Measurements from ENCODE around the gene MPPED2. TPM values are rescaled to one million over a fixed set of nuclear protein-coding genes. Genes with fewer than 3 reads are reported as not detected.

MPPED2 gene
- total RNA-seq, 1 experiment from 2014 or later, result 4.7 TPM

DNA sequence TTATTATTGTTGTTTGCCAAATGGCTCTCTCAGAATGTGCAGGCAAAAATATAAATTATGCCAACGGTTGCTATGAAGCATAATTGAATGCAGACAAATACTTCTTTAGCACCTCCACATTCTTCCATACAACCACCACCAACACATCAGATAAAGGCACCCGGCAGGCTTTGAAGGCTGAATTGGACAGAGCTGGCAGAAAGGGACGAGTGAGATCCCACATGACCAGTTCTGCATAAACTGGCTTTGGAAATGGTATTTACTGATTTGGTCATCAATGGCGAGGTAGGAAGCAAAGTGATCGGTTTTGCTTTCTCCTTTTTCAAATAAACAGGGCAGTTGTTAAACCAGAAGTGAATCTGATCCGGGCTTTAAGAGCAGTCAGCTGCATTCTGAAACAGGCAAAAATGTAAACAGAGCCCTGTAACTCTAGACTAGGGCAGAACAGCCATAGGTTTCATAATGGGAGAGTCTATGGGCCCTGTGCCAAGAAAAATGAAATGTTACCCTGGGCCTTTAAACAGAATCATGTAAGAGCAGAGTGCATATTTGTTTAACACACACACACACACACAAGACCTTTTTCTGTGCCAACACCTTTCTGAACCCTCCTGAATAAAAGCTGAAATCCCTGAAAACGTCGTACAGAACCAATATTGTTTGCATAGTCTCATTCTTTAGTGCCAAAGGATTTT lies 97.7 kb downstream of the MPPED2 start:
- TF ChIP-seq, protein P1, sequence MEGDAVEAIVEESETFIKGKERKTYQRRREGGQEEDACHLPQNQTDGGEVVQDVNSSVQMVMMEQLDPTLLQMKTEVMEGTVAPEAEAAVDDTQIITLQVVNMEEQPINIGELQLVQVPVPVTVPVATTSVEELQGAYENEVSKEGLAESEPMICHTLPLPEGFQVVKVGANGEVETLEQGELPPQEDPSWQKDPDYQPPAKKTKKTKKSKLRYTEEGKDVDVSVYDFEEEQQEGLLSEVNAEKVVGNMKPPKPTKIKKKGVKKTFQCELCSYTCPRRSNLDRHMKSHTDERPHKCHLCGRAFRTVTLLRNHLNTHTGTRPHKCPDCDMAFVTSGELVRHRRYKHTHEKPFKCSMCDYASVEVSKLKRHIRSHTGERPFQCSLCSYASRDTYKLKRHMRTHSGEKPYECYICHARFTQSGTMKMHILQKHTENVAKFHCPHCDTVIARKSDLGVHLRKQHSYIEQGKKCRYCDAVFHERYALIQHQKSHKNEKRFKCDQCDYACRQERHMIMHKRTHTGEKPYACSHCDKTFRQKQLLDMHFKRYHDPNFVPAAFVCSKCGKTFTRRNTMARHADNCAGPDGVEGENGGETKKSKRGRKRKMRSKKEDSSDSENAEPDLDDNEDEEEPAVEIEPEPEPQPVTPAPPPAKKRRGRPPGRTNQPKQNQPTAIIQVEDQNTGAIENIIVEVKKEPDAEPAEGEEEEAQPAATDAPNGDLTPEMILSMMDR (conservative IDR thresholded peaks at IDR 0.05), result no peak
- Histone ChIP-seq H4K8ac (replicated peaks; ENCODE audit: insufficient read length, low read depth, low read length) (no peak overlapping the region), H4K91ac (ENCODE audit: insufficient read length, low read depth, low read length) (no peak overlapping the region), H3K9me3 (ENCODE audit: control insufficient read depth, low read depth, low read length) (no peaks in the 10 kb centered on the region), H3K79me2 (ENCODE audit: insufficient read depth, low read length) (no peaks in the 10 kb centered on the region), H3K4me1 (ENCODE audit: insufficient read depth, low read length) (peaks cover 3% of the 10 kb centered on the region), H3K23me2 (ENCODE audit: insufficient read length, low read depth, low read length, poor library complexity, severe bottlenecking) (no peaks in the 10 kb centered on the region), H2BK20ac (ENCODE audit: low read depth, low read length, poor library complexity, severe bottlenecking) (no peak overlapping the region), H2AFZ (ENCODE audit: low read length) (no peak overlapping the region), H4K20me1 (ENCODE audit: control insufficient read depth, insufficient read depth, insufficient read length) (no peaks in the 10 kb centered on the region), H3K18ac (ENCODE audit: insufficient read length, low read depth, low read length) (no peak overlapping the region), H3K79me1 (ENCODE audit: insufficient read depth, low read depth, low read length, poor library complexity, severe bottlenecking) (no peaks in the 10 kb centered on the region), H3K4ac (ENCODE audit: low read depth, low read length) (no peak overlapping the region), H2BK12ac (ENCODE audit: insufficient read length, low read depth, low read length) (no peak overlapping the region), H2AK5ac (ENCODE audit: insufficient read length, low read length) (no peak overlapping the region), H3K9ac (ENCODE audit: extremely low read depth, insufficient read length, low read length) (no peak overlapping the region), H3K23ac (ENCODE audit: insufficient read length, low read depth, low read length) (no peak overlapping the region), H3K27me3 (ENCODE audit: insufficient read depth, low read length) (no peaks in the 10 kb centered on the region), H3K27ac (ENCODE audit: insufficient read length, low read depth, low read length) (no peak overlapping the region), H2BK15ac (ENCODE audit: low read depth, low read length) (no peak overlapping the region), H3K56ac (ENCODE audit: insufficient read length, low read depth, low read length) (no peak overlapping the region), H2BK120ac (ENCODE audit: low read depth, low read length, poor library complexity, severe bottlenecking) (no peak overlapping the region), H3K14ac (ENCODE audit: insufficient read depth, low read length) (no peak overlapping the region), H4K5ac (ENCODE audit: insufficient read length, low read depth, low read length) (no peak overlapping the region), H3T11ph (ENCODE audit: low read length) (no peak overlapping the region), H2BK5ac (ENCODE audit: insufficient read length, low read length) (no peak overlapping the region), H3K4me2 (ENCODE audit: insufficient read depth, insufficient read length, low read length) (no peak overlapping the region)
- Mint-ChIP-seq H3K27me3 (ENCODE audit: low read depth) (no peaks in the 10 kb centered on the region), H3K9me3 (no peaks in the 10 kb centered on the region), H3K4me1 (peaks cover 13 to 22% of the 10 kb centered on the region in 2 experiments), H3K27ac (no peak overlapping the region; a peak in 1 of 7 replicates), H3K4me3 (no peak overlapping the region), H3K36me3 (ENCODE audit: insufficient read depth in 1 of 3, low read depth in 3 of 3) (no peaks in the 10 kb centered on the region)
- no peak for DNase-seq
- WGBS (ENCODE audit: extremely low coverage, insufficient read length, low lambda C conversion rate), result no CpG with 5 or more reads among the region's 8 CpGs

All from H9 (cell line).